ENCODE measurements around the gene ATXN7L1.
"Not testable (repeated sequence)": the region's sequence is repeated elsewhere in the genome, so short reads cannot be mapped to it uniquely, and the experiment has no call there.

Gene ATXN7L1

DNA sequence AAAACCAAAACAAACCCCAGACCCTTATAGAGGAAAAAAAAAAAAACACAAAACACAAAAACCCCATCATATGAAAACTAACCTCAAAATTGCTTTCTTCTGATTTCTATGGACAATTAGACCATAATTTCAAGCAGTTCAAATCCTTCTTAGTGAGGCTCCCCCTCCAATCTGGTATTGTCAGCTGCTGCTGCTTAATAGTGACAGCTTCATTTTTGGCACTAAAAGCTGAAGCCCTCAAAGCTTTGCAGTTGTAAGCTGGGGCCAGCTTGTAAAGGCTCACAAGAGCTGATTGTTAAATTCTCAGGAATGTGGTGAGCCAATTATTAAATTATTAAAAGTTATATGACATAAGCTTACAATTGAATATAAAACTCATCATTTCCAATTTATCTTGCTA lies 21.9 kb downstream of the ATXN7L1 start:
- no peak for DNase-seq

DNA sequence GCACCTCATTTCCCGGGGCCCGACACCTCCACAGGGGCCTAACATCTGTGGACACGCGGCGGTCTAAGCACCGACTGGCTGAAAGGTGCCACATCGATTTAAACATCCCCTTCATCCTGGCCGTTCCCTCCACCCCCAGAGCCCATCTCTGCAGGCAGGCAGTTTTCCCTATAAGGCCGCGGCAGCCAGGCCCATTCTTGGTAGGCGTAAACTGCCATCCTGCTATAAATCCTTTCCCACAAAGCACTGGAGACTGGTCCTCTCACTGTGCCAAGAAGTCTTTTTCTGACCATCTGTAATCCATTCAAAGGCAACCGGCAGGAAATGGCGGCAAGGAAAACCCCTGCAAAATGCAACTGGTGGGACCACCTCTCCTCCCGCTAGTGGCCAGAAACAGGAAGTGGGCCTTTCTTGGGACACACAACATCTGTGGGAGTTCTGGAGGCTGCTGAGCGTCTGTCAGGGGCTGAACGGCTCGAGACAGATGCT lies 22.4 kb downstream of the ATXN7L1 start:
- no peak for DNase-seq

DNA sequence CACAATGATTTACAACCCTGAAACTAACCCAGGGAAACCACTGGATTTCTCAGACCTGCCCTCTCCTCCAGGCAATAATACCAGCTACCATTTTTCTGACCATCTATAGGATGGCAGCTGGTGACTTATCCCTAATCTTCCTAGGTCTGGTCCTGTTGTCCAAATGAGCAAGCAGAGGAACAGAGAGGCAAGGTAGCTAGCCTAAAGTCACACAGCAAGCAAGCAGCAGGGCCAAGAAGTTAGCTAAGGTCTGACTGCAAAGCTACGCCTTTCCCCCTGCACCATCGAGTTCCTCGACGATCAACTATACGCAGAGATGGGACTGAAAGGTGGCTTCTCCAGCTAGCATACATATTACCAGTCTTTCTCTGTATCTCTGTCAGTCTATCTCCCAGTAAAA lies 25.3 kb downstream of the ATXN7L1 start:
- DNase-seq: no peak

DNA sequence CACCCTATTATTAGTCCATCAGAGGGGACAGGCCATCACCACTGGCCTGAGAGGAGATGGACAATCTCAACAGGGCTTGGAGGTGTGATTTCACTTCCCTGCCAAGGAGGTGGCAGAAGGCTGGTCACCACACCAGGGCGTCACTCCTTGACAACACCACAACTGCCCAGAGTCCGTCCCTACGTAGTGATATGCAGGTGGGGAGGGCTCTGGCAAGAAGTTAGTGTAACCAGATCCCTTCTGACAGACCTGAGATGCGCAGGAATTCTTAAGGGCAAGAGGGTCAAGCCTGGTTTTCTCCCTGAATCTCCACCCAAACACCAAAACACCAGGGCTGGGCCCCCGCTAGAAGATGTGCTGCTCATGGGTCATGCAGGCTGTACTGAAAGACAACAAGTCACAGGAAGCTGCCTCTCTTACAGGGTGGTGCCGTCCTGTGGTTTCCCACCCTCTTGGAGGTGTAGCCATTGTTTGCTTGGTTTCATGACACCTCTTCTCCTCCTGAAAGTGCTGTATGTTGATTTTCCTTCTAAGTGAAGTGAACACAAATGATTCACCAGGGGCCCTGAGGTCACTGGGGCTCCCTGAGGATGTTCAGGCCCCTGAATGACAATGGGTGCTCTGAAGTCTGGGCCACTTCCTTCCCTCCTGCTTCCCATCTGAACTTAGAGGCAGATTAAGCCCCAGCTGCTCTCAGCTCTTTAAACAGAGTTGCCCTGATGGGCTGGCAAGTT lies 27.1 kb downstream of the ATXN7L1 start:
- DNase-seq: peak; percentile 67 to 68

DNA sequence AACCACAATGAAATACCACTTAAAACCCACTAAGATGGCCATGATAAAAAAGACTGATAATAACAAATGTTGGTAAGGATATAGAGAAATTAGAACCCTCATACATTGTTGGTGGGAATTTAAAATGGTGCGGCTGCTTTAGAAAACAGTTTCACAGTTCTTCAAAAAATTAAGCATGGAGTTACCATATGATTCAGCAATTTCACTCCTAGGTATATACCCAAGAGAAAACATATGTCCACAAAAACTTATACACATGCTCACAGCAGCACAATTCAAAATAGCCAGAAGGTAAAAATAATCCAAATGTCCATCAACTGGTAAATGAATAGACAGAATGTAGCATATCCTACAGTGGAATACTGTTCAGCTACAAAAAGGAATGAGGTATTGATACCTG lies 30.0 kb downstream of the ATXN7L1 start:
- DNase-seq: no peak

DNA sequence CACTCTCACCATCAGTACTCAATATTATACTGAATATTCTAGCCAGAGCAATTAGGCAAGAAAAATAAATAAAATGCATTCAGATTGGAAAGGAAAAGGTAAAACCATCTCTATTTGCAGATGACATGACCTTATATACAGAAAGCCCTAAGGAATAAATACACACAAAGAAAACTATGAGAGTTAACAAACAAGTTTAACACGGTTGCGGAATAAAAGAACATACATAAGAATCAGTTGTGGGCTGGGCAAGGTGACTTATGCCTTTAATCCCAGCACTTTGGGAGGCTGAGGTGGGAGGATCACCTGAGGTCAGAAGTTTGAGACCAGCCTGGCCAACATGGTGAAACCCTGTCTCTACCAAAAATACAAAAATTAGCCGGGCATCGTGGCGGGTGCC lies 31.7 kb downstream of the ATXN7L1 start:
- not testable (repeated sequence) for DNase-seq

DNA sequence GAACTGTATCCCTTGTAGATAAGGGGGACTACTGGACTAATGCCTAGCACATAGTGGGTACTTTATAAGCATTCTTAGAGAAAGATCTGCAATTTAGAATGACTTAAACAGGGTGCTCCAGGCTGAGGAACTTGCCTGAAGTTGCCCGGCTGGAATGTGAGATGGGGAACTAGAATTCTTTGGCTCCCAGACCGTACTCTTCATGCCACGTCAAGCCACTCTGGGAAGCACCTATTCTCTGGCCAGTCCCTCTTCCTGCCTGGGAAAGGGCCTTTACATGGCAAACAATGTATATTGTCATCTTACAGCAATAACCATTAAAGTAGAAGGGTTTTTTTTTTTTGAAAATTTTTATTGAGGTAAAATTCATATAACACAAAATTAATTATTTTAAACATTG lies 34.5 kb downstream of the ATXN7L1 start:
- DNase-seq: no peak

DNA sequence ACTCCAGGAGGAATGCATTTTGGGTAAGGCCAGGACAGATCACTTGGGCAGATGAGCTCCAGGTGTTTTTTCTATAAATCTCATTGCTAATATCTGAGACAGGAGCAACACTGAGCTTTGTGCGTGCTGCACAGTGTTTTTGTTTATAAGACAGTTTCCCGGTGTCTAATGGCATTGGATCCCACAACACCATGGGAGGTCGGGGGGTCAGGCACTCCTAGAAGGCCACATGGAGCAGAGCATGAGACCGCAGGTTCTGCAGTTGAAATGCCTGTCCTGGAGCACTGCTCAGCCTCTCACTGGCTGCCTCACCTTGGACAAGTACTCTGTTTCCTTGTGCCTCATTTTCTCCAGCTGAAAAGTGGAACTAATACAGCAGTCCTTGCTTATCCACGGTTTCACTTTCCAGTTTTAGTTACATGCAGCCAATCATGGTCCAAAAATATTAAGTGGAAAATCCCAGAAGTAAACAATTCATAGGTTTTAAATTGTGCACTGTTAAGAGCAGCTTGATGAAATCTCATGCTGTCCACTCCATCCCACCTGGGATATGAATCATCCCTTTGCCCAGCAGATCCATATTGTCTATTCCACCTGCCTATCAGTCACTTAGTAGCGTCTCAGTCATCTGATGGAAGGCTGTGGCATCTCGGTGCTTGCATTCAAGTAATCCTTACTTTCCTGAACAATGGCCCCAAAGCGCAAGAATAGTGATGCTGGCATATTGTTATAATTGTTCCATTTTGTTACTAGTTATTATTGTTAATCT lies 35.2 kb downstream of the ATXN7L1 start:
- no peak for DNase-seq

DNA sequence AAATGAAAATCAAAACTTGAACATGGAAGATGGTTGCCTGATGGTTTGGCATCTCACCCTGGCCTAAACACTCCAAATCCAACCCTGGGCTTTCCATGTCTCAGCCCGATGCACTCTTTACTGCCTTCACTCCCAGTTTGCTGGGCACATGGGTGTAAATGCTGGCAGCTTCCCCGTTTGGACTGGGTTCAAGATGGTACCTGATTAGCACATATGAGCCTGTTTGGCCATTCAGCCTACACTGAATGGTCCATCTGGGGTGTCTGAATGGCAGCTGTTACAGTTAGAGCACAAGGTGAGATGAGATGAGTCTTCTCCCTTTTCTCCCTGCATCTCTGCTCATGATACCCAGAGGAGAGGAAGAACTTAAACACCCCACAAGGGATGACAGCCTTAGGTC lies 37.1 kb downstream of the ATXN7L1 start:
- DNase-seq: no peak

DNA sequence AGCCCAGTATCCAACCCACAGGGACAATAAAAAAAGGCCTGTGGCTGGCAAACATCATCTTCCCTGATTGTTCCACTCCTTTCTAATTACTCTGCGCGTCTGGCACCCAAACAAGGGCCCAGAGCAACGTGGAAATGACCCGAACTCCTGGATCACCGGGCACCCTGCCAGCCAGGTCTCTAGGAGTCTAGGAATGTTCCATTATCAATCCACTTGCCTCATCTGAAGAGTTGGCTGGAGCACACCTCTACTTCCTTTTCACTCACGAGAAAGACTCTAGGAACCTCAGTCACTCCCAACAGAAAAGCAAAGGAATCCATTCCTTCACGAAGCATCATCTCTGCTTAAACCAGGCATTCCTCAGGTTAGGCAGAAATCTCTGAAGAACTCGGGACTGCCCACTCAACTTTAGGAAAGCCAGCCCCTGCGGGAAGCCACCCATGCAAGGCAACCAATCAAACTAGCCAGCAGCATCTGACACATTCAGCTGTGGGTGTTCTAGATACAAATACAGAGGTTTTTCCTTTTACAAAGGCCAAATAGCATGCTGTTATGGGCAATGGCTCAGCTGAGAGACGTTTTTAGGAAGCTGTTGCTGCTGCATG lies 37.7 kb downstream of the ATXN7L1 start:
- DNase-seq: no peak

DNA sequence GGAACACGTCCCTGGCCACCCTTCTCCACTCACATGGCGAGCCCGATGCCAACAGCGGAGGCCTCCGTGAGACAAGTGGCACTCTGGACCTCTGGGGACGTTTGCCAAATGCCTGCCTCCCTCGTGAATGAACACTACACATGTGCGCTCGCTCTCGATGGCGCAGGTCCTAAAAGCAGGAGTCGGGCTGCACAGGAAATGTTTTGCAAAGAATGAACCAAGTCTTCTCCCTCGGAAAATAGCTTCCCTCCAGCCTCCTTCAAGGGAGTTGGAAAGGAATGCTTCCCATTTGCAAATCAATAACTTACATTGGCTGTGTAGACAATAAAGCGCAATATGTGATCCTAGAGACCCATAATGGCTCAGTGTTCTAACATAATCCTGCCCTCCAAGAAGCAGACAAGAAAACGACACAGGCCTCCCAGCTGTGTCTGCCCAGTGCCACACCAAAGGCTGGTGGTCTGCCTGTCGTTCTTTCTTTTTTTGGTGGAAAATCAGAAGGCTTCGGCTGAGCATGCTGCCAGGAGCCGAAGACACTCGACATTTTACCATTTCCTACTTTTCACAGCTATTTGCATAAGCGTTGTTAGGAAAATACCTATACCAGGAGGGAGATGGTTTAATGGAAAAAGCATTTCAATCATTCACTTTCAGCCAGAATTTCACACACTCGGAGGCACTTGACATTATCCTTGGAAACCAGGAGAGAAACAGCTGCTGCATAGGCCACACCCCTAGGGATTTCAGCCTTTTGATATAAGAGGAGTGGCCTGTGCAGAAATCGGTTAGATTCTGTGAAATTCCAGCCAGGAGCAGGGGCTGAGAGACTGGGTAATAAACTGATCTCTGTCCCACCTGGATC lies 38.4 kb downstream of the ATXN7L1 start:
- DNase-seq: no peak

DNA sequence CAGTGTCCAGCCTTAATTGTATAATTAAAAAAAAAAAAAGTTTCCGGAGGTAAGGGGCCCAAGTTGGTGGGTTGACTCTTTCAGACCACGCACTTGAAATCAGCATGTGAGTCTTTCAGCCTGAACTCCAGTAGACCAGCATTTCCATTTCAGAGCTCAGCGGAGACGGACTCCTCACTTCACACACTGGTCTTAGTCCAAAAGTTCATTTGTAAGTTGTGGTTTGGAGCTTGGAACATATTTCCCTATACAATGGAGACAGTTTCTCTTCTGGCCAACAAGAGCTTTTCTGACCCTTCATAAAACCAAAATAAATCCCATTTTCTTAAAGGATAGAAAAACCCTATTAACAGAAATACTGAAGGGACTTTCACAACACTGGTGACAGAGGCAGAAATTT lies 41.0 kb downstream of the ATXN7L1 start:
- no peak for DNase-seq

DNA sequence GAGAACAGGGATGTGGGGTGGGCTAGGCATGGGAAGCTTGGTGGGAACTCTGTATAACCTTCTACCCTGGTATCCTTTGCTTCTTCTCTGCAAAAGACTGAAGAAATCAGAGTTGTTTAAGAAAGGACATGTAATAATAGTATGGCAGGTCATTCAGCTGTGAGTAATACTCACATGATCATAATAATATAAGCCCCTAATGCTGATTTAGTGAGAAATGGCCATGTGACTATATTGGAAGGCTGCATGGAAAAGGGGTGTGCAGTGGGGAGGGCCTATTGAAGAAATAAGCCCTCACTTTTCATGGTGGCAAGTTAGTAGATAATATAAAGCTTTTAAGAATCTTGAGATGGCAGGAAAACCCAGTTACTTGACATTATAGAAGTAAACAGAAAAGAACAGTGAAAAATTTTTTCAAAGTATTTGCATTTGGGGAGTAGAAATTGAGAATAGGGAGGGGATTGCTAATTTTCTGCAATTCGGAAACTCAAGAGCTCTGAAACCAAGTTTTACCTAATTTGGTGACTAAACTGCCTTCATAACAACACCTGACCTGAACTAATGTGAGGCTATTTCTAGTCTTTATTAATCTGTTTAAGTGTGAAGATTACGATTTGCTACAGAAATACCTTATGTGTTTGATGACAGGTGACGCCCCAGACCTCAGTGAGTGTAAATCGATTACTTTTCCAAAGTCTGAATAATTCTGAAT lies 44.4 kb downstream of the ATXN7L1 start:
- no peak for DNase-seq

DNA sequence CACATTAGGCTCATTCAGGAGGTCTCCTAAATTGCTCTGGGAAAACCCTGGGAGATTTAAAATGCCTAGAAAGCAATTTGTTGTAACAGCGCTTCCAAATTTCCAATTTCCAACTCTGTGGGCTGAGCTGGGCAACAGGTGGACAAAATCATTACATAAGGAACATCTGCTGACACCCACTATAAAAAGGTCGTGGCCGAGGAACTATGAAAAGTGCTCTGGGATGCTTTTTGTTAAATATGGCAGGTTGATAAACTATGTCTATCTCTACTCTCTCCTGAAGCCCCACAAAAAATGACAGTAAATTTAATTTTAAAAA lies 45.1 kb downstream of the ATXN7L1 start:
- no peak for DNase-seq

DNA sequence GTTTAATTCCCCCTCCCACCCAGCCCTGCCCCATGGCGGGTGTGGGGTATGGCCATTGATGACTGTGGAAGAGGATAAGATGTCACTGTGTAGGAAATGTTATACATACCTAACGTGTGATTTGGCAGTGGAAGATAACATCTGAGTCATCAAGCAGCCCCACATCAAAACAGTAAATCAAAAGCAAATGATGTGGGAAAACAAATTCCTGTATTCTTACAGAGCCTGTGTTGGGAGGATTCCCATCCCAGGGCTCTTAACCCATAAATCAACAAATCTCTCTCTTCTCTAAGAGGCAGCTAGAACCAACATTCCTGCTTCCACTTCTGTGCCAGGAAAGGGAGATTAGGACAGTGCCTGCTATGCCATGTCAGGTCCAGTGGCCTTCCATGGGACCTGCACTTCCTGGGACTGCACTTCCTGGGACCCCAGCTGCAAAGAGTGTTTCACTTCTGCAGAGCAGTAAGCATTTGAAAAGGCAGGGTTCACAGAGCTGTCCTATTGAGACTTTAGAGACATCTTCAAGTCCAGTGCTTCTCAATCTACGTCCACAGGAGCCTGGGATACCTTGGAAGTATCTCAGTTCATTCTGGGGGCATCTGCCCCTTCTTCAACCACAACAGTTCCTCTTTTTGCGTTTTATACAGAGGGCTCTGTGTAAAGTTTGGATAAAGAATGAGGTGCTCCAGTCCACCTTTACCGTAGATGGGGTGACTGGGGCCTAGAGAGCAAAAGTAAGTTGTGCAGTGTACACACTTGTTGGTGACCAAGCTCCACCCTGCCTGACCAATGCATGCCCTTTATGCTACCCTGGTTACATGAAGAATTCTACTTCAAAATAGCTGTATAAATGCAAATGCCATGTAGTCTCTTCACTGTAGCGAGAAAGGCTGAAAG lies 45.7 kb downstream of the ATXN7L1 start:
- no peak for DNase-seq

DNA sequence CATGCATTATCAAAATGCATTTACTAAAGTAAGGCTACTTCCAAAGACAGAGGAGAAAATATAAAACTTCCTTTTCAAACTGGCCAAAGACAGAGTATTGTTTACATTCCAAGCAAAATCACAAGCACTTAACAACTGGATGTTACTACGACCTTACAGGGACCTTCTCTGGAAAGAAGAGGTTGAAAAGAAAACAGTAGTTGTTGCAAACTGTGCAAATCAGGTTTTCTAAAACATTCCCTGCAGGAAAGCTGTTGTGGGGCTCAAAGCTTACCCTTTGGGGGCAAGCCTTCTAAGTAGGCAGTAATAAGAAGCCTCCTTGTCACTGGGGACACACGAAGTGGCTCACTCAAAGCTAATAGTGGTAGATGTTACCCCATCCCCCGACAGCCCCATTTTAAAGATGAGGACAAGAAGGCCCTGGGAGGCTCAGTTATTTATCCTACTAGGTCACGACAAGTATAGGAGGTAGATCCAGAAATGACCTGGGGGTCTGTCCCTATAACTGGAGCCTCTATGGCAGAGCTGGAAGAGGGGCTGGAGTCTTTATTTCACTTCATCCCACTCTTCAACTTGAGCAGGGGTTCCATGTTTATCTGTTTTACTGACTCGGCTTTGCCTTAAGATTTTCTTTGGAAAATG lies 46.6 kb downstream of the ATXN7L1 start:
- no peak for DNase-seq

DNA sequence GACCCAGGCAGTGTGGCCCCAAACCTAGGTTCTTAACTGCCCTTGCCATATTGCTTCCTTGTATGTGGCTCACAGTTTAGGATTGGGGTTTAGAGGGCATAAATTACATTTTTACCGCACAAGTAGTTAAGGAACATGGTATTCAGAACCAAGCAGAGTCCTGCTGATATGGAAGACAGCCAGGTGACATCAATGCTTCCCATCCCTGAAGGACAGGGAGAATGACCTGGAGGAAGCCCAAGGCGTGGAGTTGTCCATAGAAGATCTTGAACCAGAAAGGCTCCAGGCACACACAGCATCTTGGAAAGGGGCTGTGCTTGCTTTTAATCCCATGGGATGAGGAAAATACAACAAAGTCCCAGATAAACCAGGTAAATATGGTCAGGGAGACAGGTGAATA lies 48.3 kb downstream of the ATXN7L1 start:
- no peak for DNase-seq

DNA sequence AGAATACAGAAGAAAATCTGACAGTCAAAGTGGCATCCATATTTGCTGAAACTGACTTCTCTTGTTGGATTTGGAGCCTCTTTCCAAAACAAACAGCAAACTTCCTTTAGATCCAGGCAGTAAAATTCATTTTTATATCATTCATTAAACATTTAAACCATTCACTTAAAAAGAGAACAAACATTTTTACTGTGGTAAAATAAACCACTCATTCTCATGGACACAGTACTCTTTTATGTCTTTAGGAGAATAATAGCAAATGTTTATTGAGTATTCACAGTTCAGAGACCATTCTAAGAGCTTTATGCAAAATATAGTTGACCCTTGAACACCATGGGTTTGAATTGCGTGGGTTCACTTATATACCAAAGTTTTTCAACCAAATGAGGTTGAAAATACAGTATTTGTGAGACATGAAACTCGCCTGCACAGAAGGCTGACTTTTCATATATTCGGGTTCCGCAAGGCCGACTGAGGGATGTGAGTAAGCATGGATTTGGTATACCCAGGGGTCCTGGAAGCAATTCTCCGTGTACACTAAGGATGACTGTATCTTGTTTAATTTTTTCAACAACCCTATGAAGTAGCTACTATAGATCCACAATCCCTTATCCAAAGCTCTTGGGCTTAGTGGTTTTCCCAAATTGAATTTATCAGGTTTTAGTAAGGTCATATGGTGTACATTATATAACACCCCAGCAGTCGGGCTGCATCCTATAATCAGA lies 49.1 kb downstream of the ATXN7L1 start:
- no peak for DNase-seq

DNA sequence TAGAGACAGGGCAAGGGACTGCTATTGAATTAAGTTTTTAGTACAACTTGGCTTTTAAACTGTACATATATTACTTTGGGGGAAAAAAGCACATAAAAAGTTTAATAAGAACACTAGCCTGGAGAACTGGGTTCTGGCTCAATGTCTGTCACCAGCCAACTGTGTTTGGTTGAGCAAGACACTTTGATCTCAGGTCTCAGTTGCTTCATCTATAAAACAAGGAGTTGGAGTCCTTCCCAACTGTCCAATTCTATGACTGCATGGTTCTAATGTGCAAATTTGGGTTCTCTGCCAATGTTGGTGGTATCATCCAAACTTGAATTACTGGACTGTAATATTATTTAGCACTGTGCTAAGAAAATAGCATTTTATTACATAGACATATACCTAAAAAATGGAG lies 50.3 kb downstream of the ATXN7L1 start:
- DNase-seq: no peak

DNA sequence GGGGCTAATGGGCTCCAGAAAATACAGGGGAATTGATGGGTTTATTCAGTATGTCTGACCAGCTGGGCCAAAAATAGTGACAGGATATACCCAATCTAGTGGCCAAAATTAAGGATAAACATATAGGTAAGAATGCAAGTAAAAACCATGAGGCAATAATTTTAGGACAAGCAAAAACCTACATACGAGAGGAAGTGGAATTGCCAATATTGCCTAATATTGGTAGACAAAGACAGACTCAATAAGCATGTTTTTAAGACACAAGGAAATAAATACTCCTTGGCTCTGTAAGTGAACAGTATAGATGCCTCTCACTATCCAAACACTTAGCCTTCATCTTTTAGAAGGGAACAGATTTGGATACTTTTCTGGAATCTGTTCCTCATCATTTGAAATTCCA lies 51.0 kb downstream of the ATXN7L1 start:
- DNase-seq: no peak

All from stimulated activated CD4-positive, alpha-beta T cell treated with anti-CD3 and anti-CD28 coated beads, Interleukin-2, amount 100 ng/mL, for 24 hours (primary cell).